SU-DHL-6 (cell line): Measurements from ENCODE around the gene B4GALNT1.

Experiments used
- H2AFZ ChIP-seq: fragments of 200-600 bp; sonication (generic); 2 replicates; pipeline ENCODE4 v1.6.1; 2014; ENCODE audit warnings: low read depth, mild to moderate bottlenecking, moderate library complexity, mixed read lengths, antibody characterized with exemption, low read length; ENCODE audit not compliant: severe bottlenecking
- H3F3A ChIP-seq: fragments of 200-600 bp; shearing (Covaris generic); 2 replicates; pipeline ENCODE4 v1.6.0; 2016; ENCODE audit warnings: antibody characterized with exemption, mild to moderate bottlenecking; ENCODE audit not compliant: insufficient read depth
- H3K27ac ChIP-seq: fragments of 200-600 bp; sonication (generic); 2 replicates; pipeline ENCODE4 v1.5.1; 2016; ENCODE audit warnings: low read depth, mild to moderate bottlenecking, low read length, moderate library complexity, mixed read lengths
- H3K27me3 ChIP-seq: fragments of 200-600 bp; sonication (generic), shearing (Covaris generic); 2 replicates; pipeline ENCODE4 v1.6.0; 2014; ENCODE audit warnings: mild to moderate bottlenecking, low read length
- H3K36me3 ChIP-seq: fragments of 200-600 bp; sonication (generic); 2 replicates; pipeline ENCODE4 v1.6.1; 2014; ENCODE audit warnings: mild to moderate bottlenecking, low read length, mixed read lengths
- H3K4me2 ChIP-seq: fragments of 300-600, 200-600 bp; shearing (Covaris generic), sonication (generic); 2 replicates; pipeline ENCODE4 v1.6.0; 2014; ENCODE audit warnings: low read length, low read depth, mild to moderate bottlenecking; ENCODE audit not compliant: poor library complexity, severe bottlenecking
- H3K4me3 ChIP-seq: fragments of 200-600 bp; sonication (generic); 2 replicates; pipeline ENCODE4 v1.5.1; 2014; ENCODE audit warnings: antibody characterized with exemption, low read length, mild to moderate bottlenecking, mixed read lengths; ENCODE audit not compliant: insufficient read depth, poor library complexity, severe bottlenecking
- H3K79me2 ChIP-seq: fragments of 200-600 bp; sonication (generic); 2 replicates; pipeline ENCODE4 v1.6.1; 2014; ENCODE audit warnings: mild to moderate bottlenecking, low read length, moderate library complexity; ENCODE audit not compliant: insufficient read depth
- H3K9ac ChIP-seq: fragments of 200-600 bp; sonication (generic); 2 replicates; pipeline ENCODE4 v1.7.0; 2014; ENCODE audit warnings: mild to moderate bottlenecking, low read length
- H3K9me2 ChIP-seq: fragments of 200-600 bp; sonication (generic); replicated peaks from 2 replicates; pipeline ENCODE4 v1.6.1; 2014; ENCODE audit warnings: low read length; ENCODE audit not compliant: insufficient read depth
- H3K9me3 ChIP-seq: fragments of 200-600 bp; sonication (generic); 2 replicates; pipeline ENCODE4 v1.6.1; 2014; ENCODE audit warnings: low read length, mixed read lengths; ENCODE audit not compliant: insufficient read depth
- H4K20me1 ChIP-seq: fragments of 200-600 bp; sonication (generic); 2 replicates; pipeline ENCODE4 v1.6.1; 2014; ENCODE audit warnings: low read depth, mild to moderate bottlenecking, antibody characterized with exemption, low read length, moderate library complexity, mixed read lengths
- EZH2phosphoT487 ChIP-seq: fragments of 200-600 bp; sonication (generic), shearing (Covaris generic); conservative IDR thresholded peaks from 2 replicates; pipeline ENCODE4 v1.6.1; 2018; ENCODE audit warnings: mild to moderate bottlenecking, antibody characterized with exemption, low read length, moderate library complexity, mixed read lengths
- TF ChIP-seq, protein P1 (sequence below): fragments of 200-600 bp; sonication (generic); IDR thresholded peaks from one replicate; pipeline ENCODE4 v1.5.1; 2017; ENCODE audit warnings: antibody characterized with exemption, mild to moderate bottlenecking, low read length, moderate library complexity; ENCODE audit not compliant: insufficient read depth, poor library complexity, severe bottlenecking

Gene B4GALNT1

DNA sequence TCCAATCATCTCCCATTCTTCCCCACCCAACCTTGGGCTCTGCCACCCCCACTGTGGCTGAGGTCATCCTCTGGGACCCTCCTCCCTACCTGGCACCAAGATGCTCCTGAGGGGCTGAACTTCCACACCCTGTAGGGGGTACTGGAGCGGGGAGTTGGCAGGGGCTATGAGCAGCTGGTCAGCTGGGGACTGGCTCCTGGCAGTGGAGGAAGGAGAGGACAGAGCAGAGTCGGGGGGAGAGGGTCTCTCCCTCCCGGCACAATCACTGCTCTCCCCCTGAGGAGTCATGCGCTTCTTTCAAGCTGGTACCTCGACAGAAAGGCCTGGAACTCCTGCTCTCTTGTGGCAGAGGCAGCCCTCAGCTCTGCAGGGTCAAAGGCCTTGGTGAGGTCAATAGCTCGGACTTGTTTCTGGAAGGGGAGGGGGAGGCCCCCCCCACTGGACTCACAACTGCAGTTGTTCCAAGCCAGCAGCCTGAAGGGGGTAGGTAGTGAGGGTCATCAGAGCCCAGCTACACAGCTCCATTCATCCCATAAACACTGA, 2.0 kb downstream of the B4GALNT1 start:
- no peaks in the 10 kb centered on the region for H3K36me3 ChIP-seq
- no peaks in the 10 kb centered on the region for H3K9me3 ChIP-seq
- TF ChIP-seq EZH2phosphoT487: no peak
- TF ChIP-seq, protein P1, sequence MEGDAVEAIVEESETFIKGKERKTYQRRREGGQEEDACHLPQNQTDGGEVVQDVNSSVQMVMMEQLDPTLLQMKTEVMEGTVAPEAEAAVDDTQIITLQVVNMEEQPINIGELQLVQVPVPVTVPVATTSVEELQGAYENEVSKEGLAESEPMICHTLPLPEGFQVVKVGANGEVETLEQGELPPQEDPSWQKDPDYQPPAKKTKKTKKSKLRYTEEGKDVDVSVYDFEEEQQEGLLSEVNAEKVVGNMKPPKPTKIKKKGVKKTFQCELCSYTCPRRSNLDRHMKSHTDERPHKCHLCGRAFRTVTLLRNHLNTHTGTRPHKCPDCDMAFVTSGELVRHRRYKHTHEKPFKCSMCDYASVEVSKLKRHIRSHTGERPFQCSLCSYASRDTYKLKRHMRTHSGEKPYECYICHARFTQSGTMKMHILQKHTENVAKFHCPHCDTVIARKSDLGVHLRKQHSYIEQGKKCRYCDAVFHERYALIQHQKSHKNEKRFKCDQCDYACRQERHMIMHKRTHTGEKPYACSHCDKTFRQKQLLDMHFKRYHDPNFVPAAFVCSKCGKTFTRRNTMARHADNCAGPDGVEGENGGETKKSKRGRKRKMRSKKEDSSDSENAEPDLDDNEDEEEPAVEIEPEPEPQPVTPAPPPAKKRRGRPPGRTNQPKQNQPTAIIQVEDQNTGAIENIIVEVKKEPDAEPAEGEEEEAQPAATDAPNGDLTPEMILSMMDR: no peak
- no peak overlapping the region for H3K4me2 ChIP-seq
- no peak overlapping the region for H2AFZ ChIP-seq
- H3K27me3 ChIP-seq: no peaks in the 10 kb centered on the region
- H4K20me1 ChIP-seq: no peaks in the 10 kb centered on the region
- no peaks in the 10 kb centered on the region for H3K9me2 ChIP-seq
- no peak overlapping the region for H3K9ac ChIP-seq
- H3K79me2 ChIP-seq: no peaks in the 10 kb centered on the region
- no peaks in the 10 kb centered on the region for H3F3A ChIP-seq
- H3K4me3 ChIP-seq: no peak overlapping the region
- H3K27ac ChIP-seq: no peak overlapping the region

DNA sequence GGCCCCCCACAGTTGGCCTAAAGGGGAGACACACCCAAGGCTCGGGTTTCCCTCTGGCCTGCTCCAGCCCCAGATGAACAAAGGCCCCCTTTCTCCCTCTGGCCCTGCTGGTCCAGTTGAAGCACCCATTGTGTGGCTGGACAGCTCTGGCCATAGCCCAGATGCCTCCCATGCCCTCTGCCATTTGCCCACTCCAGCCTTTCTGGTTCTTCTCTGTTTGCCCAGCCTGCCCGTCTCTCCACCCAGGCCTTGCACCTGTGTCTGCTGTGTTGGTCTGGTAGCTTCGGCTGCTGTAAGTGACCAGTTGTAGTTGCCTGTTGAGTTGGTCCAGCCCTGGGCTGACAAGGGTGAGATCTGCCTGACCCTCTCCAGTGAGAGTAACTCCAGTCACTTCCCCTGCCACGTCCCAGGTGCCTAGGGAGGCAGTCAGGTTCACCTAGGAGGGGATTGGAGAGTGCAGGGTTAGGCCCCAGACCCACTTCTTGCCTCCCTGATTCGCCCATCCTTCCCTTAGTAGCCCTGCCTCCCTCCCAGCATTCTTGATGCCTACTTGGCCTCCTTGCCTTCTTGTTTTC, 3.0 kb downstream of the B4GALNT1 start:
- Histone ChIP-seq H3K9me3 (no peaks in the 10 kb centered on the region), H3K27ac (no peak overlapping the region), H3K27me3 (no peaks in the 10 kb centered on the region), H3K9me2 (no peaks in the 10 kb centered on the region), H3K4me3 (no peak overlapping the region), H2AFZ (no peak overlapping the region), H3K79me2 (no peaks in the 10 kb centered on the region), H3K4me2 (no peak overlapping the region), H3K36me3 (no peaks in the 10 kb centered on the region), H4K20me1 (no peaks in the 10 kb centered on the region), H3K9ac (no peak overlapping the region), H3F3A (no peaks in the 10 kb centered on the region)
- TF ChIP-seq EZH2phosphoT487: no peak
- TF ChIP-seq, protein P1: no peak

DNA sequence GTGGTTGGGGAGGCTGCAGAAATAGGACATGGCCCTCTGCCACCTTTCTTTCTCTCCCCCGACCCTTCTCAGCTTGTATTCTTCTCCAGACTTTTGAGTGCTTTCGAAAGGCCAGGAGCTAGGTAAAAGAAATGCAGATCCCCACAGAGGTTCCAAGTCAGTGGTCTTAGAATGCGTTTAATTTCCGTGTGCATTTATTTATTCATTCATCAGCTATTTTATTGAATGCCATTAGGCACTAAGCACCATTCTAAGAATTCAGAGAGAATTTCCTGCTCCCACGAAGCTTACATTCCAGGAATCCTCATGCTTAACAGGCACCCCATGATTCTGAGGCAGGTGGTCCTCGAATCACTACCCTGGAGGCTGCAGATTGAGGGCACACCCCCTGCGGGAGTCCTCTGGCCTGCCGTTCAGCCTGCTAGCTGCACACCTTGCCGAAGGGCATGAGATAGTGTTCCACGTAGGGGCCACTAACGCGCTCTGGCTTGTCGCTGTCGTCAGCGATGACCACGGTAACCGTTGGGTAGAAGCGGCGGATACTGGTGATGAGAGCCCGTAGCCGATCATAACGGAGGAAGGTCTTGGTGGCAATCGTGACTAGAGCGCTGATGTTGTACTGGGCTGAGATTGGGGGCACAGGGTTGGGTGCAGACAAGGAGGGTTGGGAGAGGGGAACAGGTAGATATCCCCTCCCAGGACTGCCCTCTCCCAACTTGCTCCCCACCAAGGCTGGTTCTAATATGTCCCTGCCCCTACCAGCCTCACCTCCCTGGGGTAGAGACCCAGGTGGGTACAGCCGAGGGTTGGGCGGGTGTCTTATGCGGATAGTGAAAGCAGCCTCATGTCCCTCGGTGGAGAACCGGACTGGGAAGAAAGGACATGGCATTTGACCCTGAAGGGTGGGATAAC, 4.5 kb downstream of the B4GALNT1 start:
- H2AFZ ChIP-seq: no peak overlapping the region
- no peaks in the 10 kb centered on the region for H3K9me2 ChIP-seq
- H3K9ac ChIP-seq: no peak overlapping the region
- no peaks in the 10 kb centered on the region for H3K9me3 ChIP-seq
- H3K4me3 ChIP-seq: no peak overlapping the region
- no peak for TF ChIP-seq EZH2phosphoT487
- TF ChIP-seq, protein P1: no peak
- no peaks in the 10 kb centered on the region for H3K27me3 ChIP-seq
- no peaks in the 10 kb centered on the region for H3K79me2 ChIP-seq
- H3K27ac ChIP-seq: no peak overlapping the region
- no peaks in the 10 kb centered on the region for H4K20me1 ChIP-seq
- no peaks in the 10 kb centered on the region for H3F3A ChIP-seq
- H3K36me3 ChIP-seq: no peaks in the 10 kb centered on the region
- H3K4me2 ChIP-seq: no peak overlapping the region
